SK-N-SH (cell line): ENCODE measurements around the gene SNAP25. TPM values are rescaled to one million over a fixed set of nuclear protein-coding genes. Genes with fewer than 3 reads are reported as not detected.

Experiments used
- CTCF ChIA-PET: fragments of 300-600, 350-600 bp; formaldehyde crosslinking; extraction: SDS; loops from one replicate; lab custom pipeline; 2021; lab: Yijun Ruan, JAX
- POLR2A ChIA-PET: fragments of 350-600 bp; sonication (Branson Sonifier 250); formaldehyde crosslinking; extraction: SDS; loops from one replicate; lab custom pipeline; 2020; ENCODE audit warnings: antibody characterized with exemption, inconsistent platforms; lab: Yijun Ruan, JAX
- DNase-seq: peaks from one replicate; pipeline ENCODE4 v3.0.0; 2012
- H2AFZ ChIP-seq: fragments of 200-600 bp; sonication (generic); 2 replicates; pipeline ENCODE4 v1.8.1; 2016; ENCODE audit warnings: antibody characterized with exemption, mild to moderate bottlenecking, low read depth
- H3F3A ChIP-seq: fragments of 200-600 bp; sonication (generic); replicated peaks from 2 replicates; pipeline ENCODE3; 2016; ENCODE audit warnings: antibody characterized with exemption, mild to moderate bottlenecking; ENCODE audit not compliant: insufficient read depth
- H3K27ac ChIP-seq, 2 experiments: fragments of 200-500 bp in 1 of 2; fragments of 200-600 bp in 1 of 2; sonication (Bioruptor generic) in 1 of 2; sonication (generic), shearing (Covaris generic) in 1 of 2; 2 replicates each; pipeline versions ENCODE4 v1.5.1 to v1.6.1; 2014 to 2016; ENCODE audit warnings: low read depth in 2 of 2, inconsistent platforms in 1 of 2, low read length in 1 of 2, mild to moderate bottlenecking in 1 of 2, mixed read lengths in 1 of 2
- H3K27me3 ChIP-seq: fragments of 200-600 bp; sonication (generic), shearing (Covaris generic); 2 replicates; pipeline ENCODE4 v1.6.1; 2016; ENCODE audit warnings: mixed run types; ENCODE audit not compliant: insufficient read depth
- H3K36me3 ChIP-seq, 2 experiments: fragments of 200-500 bp in 1 of 2; fragments of 200-600 bp in 1 of 2; sonication (Bioruptor generic) in 1 of 2; sonication (generic) in 1 of 2; replicated peaks in 1 of 2; 2 replicates each; pipeline versions ENCODE3 to v1.5.1; 2014 to 2016; ENCODE audit warnings: low read length in 1 of 2, mild to moderate bottlenecking in 1 of 2; ENCODE audit not compliant: insufficient read depth in 2 of 2, control insufficient read depth in 1 of 2
- H3K4me1 ChIP-seq, 2 experiments: fragments of 200-500 bp in 1 of 2; fragments of 200-600 bp in 1 of 2; sonication (Bioruptor generic) in 1 of 2; sonication (generic), shearing (Covaris generic) in 1 of 2; 2 replicates each; pipeline versions ENCODE4 v1.5.1 to v1.6.1; 2014 to 2016; ENCODE audit warnings: low read depth in 1 of 2, low read length in 1 of 2, mixed run types in 1 of 2; ENCODE audit not compliant: insufficient read depth in 2 of 2, control insufficient read depth in 1 of 2
- H3K4me2 ChIP-seq: fragments of 200-600 bp; sonication (generic), shearing (Covaris generic); 2 replicates; pipeline ENCODE4 v1.6.1; 2017; ENCODE audit warnings: mixed run types
- H3K4me3 ChIP-seq, 2 experiments: fragments of 200-500 bp in 1 of 2; fragments of 200-600 bp in 1 of 2; sonication (Bioruptor generic) in 1 of 2; sonication (generic), shearing (Covaris generic) in 1 of 2; 2 replicates each; pipeline versions ENCODE4 v1.5.1 to v1.8.1; 2014 to 2016; ENCODE audit warnings: low read depth in 2 of 2, inconsistent platforms in 1 of 2, low read length in 1 of 2, mild to moderate bottlenecking in 1 of 2, mixed read lengths in 1 of 2, moderate library complexity in 1 of 2
- H3K79me2 ChIP-seq: fragments of 200-600 bp; sonication (generic); 2 replicates; pipeline ENCODE4 v1.8.1; 2017; ENCODE audit warnings: mild to moderate bottlenecking; ENCODE audit not compliant: insufficient read depth
- H3K9ac ChIP-seq: fragments of 200-600 bp; sonication (generic); 2 replicates; pipeline ENCODE4 v1.6.1; 2017; ENCODE audit warnings: mixed run types
- H3K9me2 ChIP-seq: fragments of 200-600 bp; sonication (generic); 2 replicates; pipeline ENCODE4 v1.6.1; 2017; ENCODE audit warnings: mixed run types
- H3K9me3 ChIP-seq: fragments of 200-600 bp; sonication (generic); 2 replicates; pipeline ENCODE4 v1.6.1; 2017; ENCODE audit warnings: mixed run types, mild to moderate bottlenecking, moderate library complexity
- H4K20me1 ChIP-seq: fragments of 200-600 bp; sonication (generic); 2 replicates; pipeline ENCODE4 v1.6.1; 2017; ENCODE audit warnings: mild to moderate bottlenecking, mixed run types; ENCODE audit not compliant: insufficient read depth
- EP300 ChIP-seq, 2 experiments: IDR thresholded peaks; 2 replicates each; pipeline versions ENCODE4 v1.4.0 to v1.6.1; 2012; ENCODE audit warnings: borderline replicate concordance in 1 of 2, low read depth in 1 of 2, low read length in 1 of 2
- FOSL2 ChIP-seq: IDR thresholded peaks from 2 replicates; pipeline ENCODE4 v1.4.0; 2012; ENCODE audit warnings: low read depth, mild to moderate bottlenecking, moderate library complexity, borderline replicate concordance
- FOXJ3 ChIP-seq: sonication (generic); formaldehyde crosslinking; IDR thresholded peaks from 2 replicates; pipeline ENCODE4 v1.5.1; 2020; ENCODE audit warnings: mild to moderate bottlenecking, missing genetic modification reagents
- FOXM1 ChIP-seq: IDR thresholded peaks from 2 replicates; pipeline ENCODE4 v1.4.0; 2012; ENCODE audit warnings: low read depth, mild to moderate bottlenecking
- GABPA ChIP-seq: IDR thresholded peaks from 2 replicates; pipeline ENCODE4 v1.4.0; 2012; ENCODE audit warnings: low read depth, mild to moderate bottlenecking
- JUND ChIP-seq: IDR thresholded peaks from 2 replicates; pipeline ENCODE4 v1.4.0; 2012
- MAX ChIP-seq: IDR thresholded peaks from 2 replicates; pipeline ENCODE4 v1.4.0; 2012; ENCODE audit warnings: low read depth
- NFIC ChIP-seq: IDR thresholded peaks from 2 replicates; pipeline ENCODE4 v1.4.0; 2012; ENCODE audit warnings: borderline replicate concordance
- POLR2AphosphoS5 ChIP-seq: IDR thresholded peaks from 2 replicates; pipeline ENCODE4 v1.6.1; 2012; ENCODE audit warnings: low read depth, low read length
- RFX5 ChIP-seq: IDR thresholded peaks from 2 replicates; pipeline ENCODE4 v1.6.1; 2012; ENCODE audit warnings: mild to moderate bottlenecking, improper control_type of control experiment, low read length
- SMC3 ChIP-seq: IDR thresholded peaks from 2 replicates; pipeline ENCODE4 v1.6.1; 2012; ENCODE audit warnings: low read depth, low read length, improper control_type of control experiment
- TCF12 ChIP-seq: IDR thresholded peaks from 2 replicates; pipeline ENCODE4 v1.4.0; 2012
- TEAD4 ChIP-seq: IDR thresholded peaks from 2 replicates; pipeline ENCODE4 v1.4.0; 2012; ENCODE audit warnings: mild to moderate bottlenecking, borderline replicate concordance; ENCODE audit not compliant: insufficient read depth
- YY1 ChIP-seq: IDR thresholded peaks from 2 replicates; pipeline ENCODE4 v1.4.0; 2012; ENCODE audit warnings: low read depth, mild to moderate bottlenecking
- WGBS: methylation state at CpG from one replicate; pipeline ENCODE4 v1.1.6; 2017; ENCODE audit warnings: low lambda C conversion rate; 5-methylcytosine and 5-hydroxymethylcytosine counted together
- polyA plus RNA-seq, 3 experiments: library from polyadenylated mRNA; depleted of rRNA; stranded (reverse); fragments of >200 nt; gene quantifications; 2 replicates each; pipeline ENCODE4 v1.2.3, GENCODE V29; 2012
- TF ChIP-seq, protein P1 (sequence below): IDR thresholded peaks from 2 replicates; pipeline ENCODE4 v1.4.0; 2012; ENCODE audit warnings: low read depth, borderline replicate concordance

SNAP25 gene
- polyA plus RNA-seq, 1 of the 3 experiments (the other 2 are of a cell fraction): 42.4 TPM

DNA sequence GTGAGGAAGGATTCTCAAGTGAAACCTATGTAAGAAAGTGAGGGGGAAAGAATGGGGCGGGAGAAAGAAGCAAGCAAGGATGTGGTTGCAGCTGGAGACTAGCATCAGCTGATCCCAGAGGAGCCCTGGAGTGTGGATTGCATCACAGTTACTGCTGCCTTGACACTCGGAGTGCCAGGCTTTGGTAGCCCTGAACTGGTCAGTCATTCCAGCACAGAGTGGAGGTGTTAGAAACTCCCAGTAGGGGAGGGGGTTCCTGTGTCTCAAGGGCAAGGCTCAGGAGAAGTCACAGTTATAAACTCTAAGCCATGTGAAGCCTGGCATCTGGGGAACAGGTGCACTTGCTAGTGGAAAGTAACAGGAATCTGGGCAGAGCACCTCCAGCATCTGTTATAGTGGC is 23.5 kb downstream of the SNAP25 start (continued):
- TF ChIP-seq, protein P1, sequence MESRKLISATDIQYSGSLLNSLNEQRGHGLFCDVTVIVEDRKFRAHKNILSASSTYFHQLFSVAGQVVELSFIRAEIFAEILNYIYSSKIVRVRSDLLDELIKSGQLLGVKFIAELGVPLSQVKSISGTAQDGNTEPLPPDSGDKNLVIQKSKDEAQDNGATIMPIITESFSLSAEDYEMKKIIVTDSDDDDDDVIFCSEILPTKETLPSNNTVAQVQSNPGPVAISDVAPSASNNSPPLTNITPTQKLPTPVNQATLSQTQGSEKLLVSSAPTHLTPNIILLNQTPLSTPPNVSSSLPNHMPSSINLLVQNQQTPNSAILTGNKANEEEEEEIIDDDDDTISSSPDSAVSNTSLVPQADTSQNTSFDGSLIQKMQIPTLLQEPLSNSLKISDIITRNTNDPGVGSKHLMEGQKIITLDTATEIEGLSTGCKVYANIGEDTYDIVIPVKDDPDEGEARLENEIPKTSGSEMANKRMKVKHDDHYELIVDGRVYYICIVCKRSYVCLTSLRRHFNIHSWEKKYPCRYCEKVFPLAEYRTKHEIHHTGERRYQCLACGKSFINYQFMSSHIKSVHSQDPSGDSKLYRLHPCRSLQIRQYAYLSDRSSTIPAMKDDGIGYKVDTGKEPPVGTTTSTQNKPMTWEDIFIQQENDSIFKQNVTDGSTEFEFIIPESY: no peak
- TF ChIP-seq POLR2AphosphoS5: no peak
- no peak for TF ChIP-seq FOXJ3 (CRISPR knock-in tag)

- 94% methylated on average over 3 of the region's 3 CpGs for WGBS
- no peak overlapping the region; the same call in 1 of the 2 replicates for H3K4me2 ChIP-seq
- peaks cover 0 to 31% of the 10 kb centered on the region in 2 experiments for H3K36me3 ChIP-seq
- no peak overlapping the region for H3K4me3 ChIP-seq
- H3K9me3 ChIP-seq: no peaks in the 10 kb centered on the region
- no peaks in the 10 kb centered on the region for H3F3A ChIP-seq
- no peaks in the 10 kb centered on the region for H3K79me2 ChIP-seq
- no peaks in the 10 kb centered on the region for H3K9me2 ChIP-seq
- CTCF ChIA-PET: interaction anchor here (1.5 kb wide), 1 partner anchor 269 kb away, joined by 3 read pairs; no protein-coding TSS in a partner anchor
- H3K27ac ChIP-seq: no peak overlapping the region; a peak in 1 of 4 replicates
- peaks cover 0 to 5% of the 10 kb centered on the region in 2 experiments; a peak in 2 of 4 replicates for H3K4me1 ChIP-seq
- no peak for DNase-seq
- no peak overlapping the region for H2AFZ ChIP-seq
- no peaks in the 10 kb centered on the region for H4K20me1 ChIP-seq
- H3K9ac ChIP-seq: no peak overlapping the region
- peak; percentile 16; the same call in 1 of the 2 replicates for TF ChIP-seq FOSL2
- TF ChIP-seq YY1: no peak
- 0 out of 2 replicates have a peak, but pooled peaks have one; percentile 24 for TF ChIP-seq MAX
- TF ChIP-seq JUND: 0 out of 2 replicates have a peak, but pooled peaks have one; percentile 19
- TF ChIP-seq, all 33 proteins: peak for 3
- POLR2A ChIA-PET: no interaction called here
- H3K27me3 ChIP-seq: no peaks in the 10 kb centered on the region
Measured at GRCh38 chr20:10247440-10247839, 28.8 kb downstream of the SNAP25 start.

GRCh38 chr20:10249048-10249770 is 30.6 kb downstream of the SNAP25 start:
- no peaks in the 10 kb centered on the region for H3K79me2 ChIP-seq
- no peaks in the 10 kb centered on the region for H3K27me3 ChIP-seq
- H3K9me2 ChIP-seq: no peaks in the 10 kb centered on the region
- no peaks in the 10 kb centered on the region for H3K9me3 ChIP-seq
- CTCF ChIA-PET: interaction anchor here (1.2 to 1.9 kb wide), 2 partner anchors 10 to 271 kb away, joined by 5 to 6 read pairs; no protein-coding TSS in a partner anchor
- H3F3A ChIP-seq: no peaks in the 10 kb centered on the region
- H4K20me1 ChIP-seq: no peaks in the 10 kb centered on the region
- no peak overlapping the region for H3K4me3 ChIP-seq
- peaks cover 0 to 27% of the 10 kb centered on the region in 2 experiments for H3K36me3 ChIP-seq
- no peak overlapping the region for H2AFZ ChIP-seq
- DNase-seq: no peak
- peaks cover 0 to 5% of the 10 kb centered on the region in 2 experiments; a peak in 2 of 4 replicates for H3K4me1 ChIP-seq
- 73% methylated on average over 6 of the region's 6 CpGs for whole genome bisulfite sequencing
- POLR2A ChIA-PET: no interaction called here
- H3K9ac ChIP-seq: no peak overlapping the region
- H3K27ac ChIP-seq: no peak overlapping the region
- TF ChIP-seq RFX5 (no peak), TEAD4 (no peak), GABPA (no peak), TCF12 (no peak), EP300 (IDR thresholded peaks at IDR 0.05; ENCODE audit: borderline replicate concordance in 1 of 2, low read depth in 1 of 2, low read length in 1 of 2) (no peak), NFIC (no peak), FOSL2 (no peak), SMC3 (no peak), FOXM1 (no peak)
- no peak overlapping the region for H3K4me2 ChIP-seq
